Stomach (tissue), 4 donors: ENCODE data around the gene PCLO.

ENCODE experiments used
- EP300 ChIP-seq: sonication (generic); formaldehyde crosslinking; IDR thresholded peaks from one replicate; pipeline ENCODE4 v1.6.1; 2017; ENCODE audit warnings: antibody characterized with exemption
- TF ChIP-seq, protein P1 (sequence below), 7 experiments: fragments of 450-650 bp in 4 of 7; fragments of 200-600 bp in 3 of 7; sonication (generic) in 3 of 7; IDR thresholded peaks; one replicate each; pipeline ENCODE4 v1.5.1; 2016 to 2019; ENCODE audit warnings: antibody characterized with exemption in 7 of 7, control low read depth in 2 of 7, mild to moderate bottlenecking in 1 of 7

GRCh38 chr7:83178066-83178465 lies 15.4 kb upstream of the PCLO start:
- TF ChIP-seq, protein P1, sequence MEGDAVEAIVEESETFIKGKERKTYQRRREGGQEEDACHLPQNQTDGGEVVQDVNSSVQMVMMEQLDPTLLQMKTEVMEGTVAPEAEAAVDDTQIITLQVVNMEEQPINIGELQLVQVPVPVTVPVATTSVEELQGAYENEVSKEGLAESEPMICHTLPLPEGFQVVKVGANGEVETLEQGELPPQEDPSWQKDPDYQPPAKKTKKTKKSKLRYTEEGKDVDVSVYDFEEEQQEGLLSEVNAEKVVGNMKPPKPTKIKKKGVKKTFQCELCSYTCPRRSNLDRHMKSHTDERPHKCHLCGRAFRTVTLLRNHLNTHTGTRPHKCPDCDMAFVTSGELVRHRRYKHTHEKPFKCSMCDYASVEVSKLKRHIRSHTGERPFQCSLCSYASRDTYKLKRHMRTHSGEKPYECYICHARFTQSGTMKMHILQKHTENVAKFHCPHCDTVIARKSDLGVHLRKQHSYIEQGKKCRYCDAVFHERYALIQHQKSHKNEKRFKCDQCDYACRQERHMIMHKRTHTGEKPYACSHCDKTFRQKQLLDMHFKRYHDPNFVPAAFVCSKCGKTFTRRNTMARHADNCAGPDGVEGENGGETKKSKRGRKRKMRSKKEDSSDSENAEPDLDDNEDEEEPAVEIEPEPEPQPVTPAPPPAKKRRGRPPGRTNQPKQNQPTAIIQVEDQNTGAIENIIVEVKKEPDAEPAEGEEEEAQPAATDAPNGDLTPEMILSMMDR (IDR thresholded peaks at IDR 0.05) = no peak
- TF ChIP-seq EP300 = no peak
